HEK293 (cell line): ENCODE data around the gene ALKBH2.

ENCODE experiments used
- BCL11A ChIP-seq: fragments of 450-650 bp; formaldehyde crosslinking; IDR thresholded peaks from 2 replicates; pipeline ENCODE4 v1.5.1; 2016; ENCODE audit warnings: low read depth, missing biosample characterization, missing genetic modification characterization
- CTCF ChIP-seq: fragments of 450-650 bp; formaldehyde crosslinking; IDR thresholded peaks from 2 replicates; pipeline ENCODE4 v1.5.1; 2016; ENCODE audit warnings: missing biosample characterization, missing genetic modification characterization
- EGR2 ChIP-seq: fragments of 450-650 bp; formaldehyde crosslinking; IDR thresholded peaks from 2 replicates; pipeline ENCODE4 v1.5.1; 2016; ENCODE audit warnings: low read depth, missing biosample characterization, missing genetic modification characterization
- GLIS2 ChIP-seq: fragments of 450-650 bp; formaldehyde crosslinking; IDR thresholded peaks from 2 replicates; pipeline ENCODE4 v1.5.1; 2016; ENCODE audit warnings: missing biosample characterization, missing genetic modification characterization
- HOXA7 ChIP-seq: sonication (generic); formaldehyde crosslinking; IDR thresholded peaks from 2 replicates; pipeline ENCODE4 v1.8.1; 2022; ENCODE audit warnings: missing genetic modification reagents, borderline replicate concordance
- HOXD13 ChIP-seq: sonication (generic); formaldehyde crosslinking; IDR thresholded peaks from 2 replicates; pipeline ENCODE4 v1.8.0; 2022; ENCODE audit warnings: missing genetic modification reagents, borderline replicate concordance
- KLF1 ChIP-seq: fragments of 450-650 bp; formaldehyde crosslinking; IDR thresholded peaks from 2 replicates; pipeline ENCODE4 v1.5.1; 2016; ENCODE audit warnings: missing biosample characterization, missing genetic modification characterization
- KLF8 ChIP-seq: fragments of 450-650 bp; formaldehyde crosslinking; IDR thresholded peaks from 2 replicates; pipeline ENCODE4 v1.5.1; 2016; ENCODE audit warnings: missing biosample characterization, missing genetic modification characterization
- PBX3 ChIP-seq: sonication (generic); formaldehyde crosslinking; IDR thresholded peaks from 2 replicates; pipeline ENCODE4 v1.8.1; 2022; ENCODE audit warnings: mild to moderate bottlenecking, moderate library complexity, missing genetic modification reagents
- PRDM1 ChIP-seq: fragments of 450-650 bp; formaldehyde crosslinking; IDR thresholded peaks from 2 replicates; pipeline ENCODE4; 2016; ENCODE audit warnings: missing biosample characterization, missing genetic modification characterization
- RBAK ChIP-seq: fragments of 450-650 bp; formaldehyde crosslinking; IDR thresholded peaks from 2 replicates; pipeline ENCODE4 v1.5.1; 2016; ENCODE audit warnings: missing biosample characterization, missing genetic modification characterization
- SCRT1 ChIP-seq: fragments of 450-650 bp; formaldehyde crosslinking; IDR thresholded peaks from 2 replicates; pipeline ENCODE4 v1.5.1; 2016; ENCODE audit warnings: missing biosample characterization, missing genetic modification characterization, borderline replicate concordance
- YY1 ChIP-seq: fragments of 450-650 bp; formaldehyde crosslinking; IDR thresholded peaks from 2 replicates; pipeline ENCODE4 v1.5.1; 2018; ENCODE audit warnings: missing biosample characterization, missing genetic modification characterization
- ZBTB17 ChIP-seq: fragments of 450-650 bp; formaldehyde crosslinking; IDR thresholded peaks from 2 replicates; pipeline ENCODE4 v1.5.1; 2016; ENCODE audit warnings: missing biosample characterization, missing genetic modification characterization
- ZBTB48 ChIP-seq: fragments of 450-650 bp; formaldehyde crosslinking; IDR thresholded peaks from 2 replicates; pipeline ENCODE4 v1.5.1; 2016; ENCODE audit warnings: missing biosample characterization, missing genetic modification characterization
- ZFP3 ChIP-seq: fragments of 450-650 bp; formaldehyde crosslinking; IDR thresholded peaks from 2 replicates; pipeline ENCODE4 v1.5.1; 2016; ENCODE audit warnings: low read depth, missing biosample characterization, missing genetic modification characterization
- ZFP37 ChIP-seq: fragments of 450-650 bp; formaldehyde crosslinking; IDR thresholded peaks from 2 replicates; pipeline ENCODE4 v1.5.1; 2016; ENCODE audit warnings: missing biosample characterization, missing genetic modification characterization
- ZNF140 ChIP-seq: fragments of 450-650 bp; formaldehyde crosslinking; IDR thresholded peaks from 2 replicates; pipeline ENCODE4 v1.5.1; 2016; ENCODE audit warnings: missing biosample characterization, missing genetic modification characterization
- ZNF16 ChIP-seq: fragments of 450-650 bp; formaldehyde crosslinking; IDR thresholded peaks from 2 replicates; pipeline ENCODE4 v1.5.1; 2016; ENCODE audit warnings: low read depth, missing biosample characterization, missing genetic modification characterization
- ZNF169 ChIP-seq: fragments of 450-650 bp; formaldehyde crosslinking; IDR thresholded peaks from 2 replicates; pipeline ENCODE4 v1.5.1; 2016; ENCODE audit warnings: missing biosample characterization, missing genetic modification characterization
- ZNF184 ChIP-seq: fragments of 450-650 bp; IDR thresholded peaks from 2 replicates; pipeline ENCODE4 v1.5.1; 2018; ENCODE audit warnings: missing biosample characterization, mild to moderate bottlenecking, missing genetic modification characterization
- ZNF214 ChIP-seq: fragments of 450-650 bp; formaldehyde crosslinking; IDR thresholded peaks from 2 replicates; pipeline ENCODE4 v1.5.1; 2017; ENCODE audit warnings: missing biosample characterization, mild to moderate bottlenecking, missing genetic modification characterization, borderline replicate concordance
- ZNF221 ChIP-seq: fragments of 450-650 bp; formaldehyde crosslinking; IDR thresholded peaks from 2 replicates; pipeline ENCODE4 v1.5.1; 2017; ENCODE audit warnings: missing biosample characterization, missing genetic modification characterization, borderline replicate concordance
- ZNF23 ChIP-seq: fragments of 450-650 bp; formaldehyde crosslinking; IDR thresholded peaks from 2 replicates; pipeline ENCODE4 v1.5.1; 2016; ENCODE audit warnings: missing biosample characterization, missing genetic modification characterization, borderline replicate concordance
- ZNF324 ChIP-seq: fragments of 450-650 bp; formaldehyde crosslinking; IDR thresholded peaks from 2 replicates; pipeline ENCODE4 v1.5.1; 2016; ENCODE audit warnings: missing biosample characterization, missing genetic modification characterization
- ZNF404 ChIP-seq: fragments of 450-650 bp; formaldehyde crosslinking; IDR thresholded peaks from 2 replicates; pipeline ENCODE4 v1.5.1; 2017; ENCODE audit warnings: missing biosample characterization, missing genetic modification characterization
- ZNF416 ChIP-seq: fragments of 450-650 bp; formaldehyde crosslinking; IDR thresholded peaks from 2 replicates; pipeline ENCODE4 v1.5.1; 2016; ENCODE audit warnings: missing biosample characterization, missing genetic modification characterization
- ZNF48 ChIP-seq: fragments of 450-650 bp; formaldehyde crosslinking; IDR thresholded peaks from 2 replicates; pipeline ENCODE4 v1.5.1; 2016; ENCODE audit warnings: missing biosample characterization, missing genetic modification characterization
- ZNF510 ChIP-seq: fragments of 450-650 bp; formaldehyde crosslinking; IDR thresholded peaks from 2 replicates; pipeline ENCODE4 v1.5.1; 2018; ENCODE audit warnings: mild to moderate bottlenecking, missing genetic modification characterization, missing biosample characterization; ENCODE audit not compliant: insufficient replicate concordance
- ZNF555 ChIP-seq: fragments of 450-650 bp; formaldehyde crosslinking; conservative IDR thresholded peaks from 2 replicates; pipeline ENCODE4 v1.5.1; 2017; ENCODE audit warnings: missing biosample characterization, mild to moderate bottlenecking, missing genetic modification characterization, inconsistent platforms
- ZNF558 ChIP-seq: fragments of 450-650 bp; formaldehyde crosslinking; IDR thresholded peaks from 2 replicates; pipeline ENCODE4 v1.5.1; 2016; ENCODE audit warnings: missing biosample characterization, missing genetic modification characterization
- ZNF837 ChIP-seq: fragments of 450-650 bp; formaldehyde crosslinking; IDR thresholded peaks from 2 replicates; pipeline ENCODE4 v1.5.1; 2016; ENCODE audit warnings: missing biosample characterization, missing genetic modification characterization
- TF ChIP-seq, protein P1 (sequence below): fragments of 450-650 bp; formaldehyde crosslinking; IDR thresholded peaks from 2 replicates; pipeline ENCODE4 v1.5.1; 2016; ENCODE audit warnings: missing biosample characterization, missing genetic modification characterization, borderline replicate concordance
- TF ChIP-seq, protein P2 (sequence below): fragments of 450-650 bp; formaldehyde crosslinking; IDR thresholded peaks from 2 replicates; pipeline ENCODE4 v1.5.1; 2016; ENCODE audit warnings: missing biosample characterization, missing genetic modification characterization

ALKBH2 gene

GRCh38 chr12:109093022-109093918 lies at the start of gene ALKBH2 (continued):
- TF ChIP-seq BCL11A (tag by site-specific recombination) (no peak), ZNF558 (tag by site-specific recombination) (no peak), SCRT1 (tag by site-specific recombination) (peak; percentile 99), CTCF (tag by site-specific recombination) (peak; percentile 99), ZNF324 (tag by site-specific recombination) (no peak; the same call in 1 of the 2 replicates), ZNF214 (tag by site-specific recombination) (no peak), ZNF140 (no peak), KLF8 (tag by site-specific recombination) (peak; percentile 68; the same call in 1 of the 2 replicates), ZNF184 (tag by site-specific recombination) (no peak), ZBTB48 (no peak), KLF1 (peak; percentile 18), ZNF48 (tag by site-specific recombination) (no peak), ZNF837 (no peak), ZNF404 (no peak), ZNF169 (no peak), PBX3 (CRISPR knock-in tag) (peak; percentile 83; the same call in 1 of the 2 replicates), YY1 (tag by site-specific recombination) (no peak), ZNF221 (no peak), HOXA7 (CRISPR knock-in tag) (no peak), GLIS2 (tag by site-specific recombination) (peak; percentile 98), ZNF16 (no peak), ZFP3 (tag by site-specific recombination) (no peak), ZNF23 (tag by site-specific recombination) (no peak), EGR2 (tag by site-specific recombination) (0 out of 2 replicates have a peak, but pooled peaks have one; percentile 8), ZNF416 (tag by site-specific recombination) (no peak), ZNF510 (no peak), ZBTB17 (tag by site-specific recombination) (peak; percentile 93), HOXD13 (no peak), ZNF555 (tag by site-specific recombination) (no peak), ZFP37 (tag by site-specific recombination) (0 out of 2 replicates have a peak, but pooled peaks have one; percentile 55), PRDM1 (tag by site-specific recombination) (no peak), RBAK (tag by site-specific recombination) (no peak)
- TF ChIP-seq, protein P1, sequence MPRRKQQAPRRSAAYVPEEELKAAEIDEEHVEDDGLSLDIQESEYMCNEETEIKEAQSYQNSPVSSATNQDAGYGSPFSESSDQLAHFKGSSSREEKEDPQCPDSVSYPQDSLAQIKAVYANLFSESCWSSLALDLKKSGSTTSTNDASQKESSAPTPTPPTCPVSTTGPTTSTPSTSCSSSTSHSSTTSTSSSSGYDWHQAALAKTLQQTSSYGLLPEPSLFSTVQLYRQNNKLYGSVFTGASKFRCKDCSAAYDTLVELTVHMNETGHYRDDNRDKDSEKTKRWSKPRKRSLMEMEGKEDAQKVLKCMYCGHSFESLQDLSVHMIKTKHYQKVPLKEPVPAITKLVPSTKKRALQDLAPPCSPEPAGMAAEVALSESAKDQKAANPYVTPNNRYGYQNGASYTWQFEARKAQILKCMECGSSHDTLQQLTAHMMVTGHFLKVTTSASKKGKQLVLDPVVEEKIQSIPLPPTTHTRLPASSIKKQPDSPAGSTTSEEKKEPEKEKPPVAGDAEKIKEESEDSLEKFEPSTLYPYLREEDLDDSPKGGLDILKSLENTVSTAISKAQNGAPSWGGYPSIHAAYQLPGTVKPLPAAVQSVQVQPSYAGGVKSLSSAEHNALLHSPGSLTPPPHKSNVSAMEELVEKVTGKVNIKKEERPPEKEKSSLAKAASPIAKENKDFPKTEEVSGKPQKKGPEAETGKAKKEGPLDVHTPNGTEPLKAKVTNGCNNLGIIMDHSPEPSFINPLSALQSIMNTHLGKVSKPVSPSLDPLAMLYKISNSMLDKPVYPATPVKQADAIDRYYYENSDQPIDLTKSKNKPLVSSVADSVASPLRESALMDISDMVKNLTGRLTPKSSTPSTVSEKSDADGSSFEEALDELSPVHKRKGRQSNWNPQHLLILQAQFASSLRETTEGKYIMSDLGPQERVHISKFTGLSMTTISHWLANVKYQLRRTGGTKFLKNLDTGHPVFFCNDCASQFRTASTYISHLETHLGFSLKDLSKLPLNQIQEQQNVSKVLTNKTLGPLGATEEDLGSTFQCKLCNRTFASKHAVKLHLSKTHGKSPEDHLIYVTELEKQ (tag by site-specific recombination) = no peak; the same call in 1 of the 2 replicates
- TF ChIP-seq, protein P2, sequence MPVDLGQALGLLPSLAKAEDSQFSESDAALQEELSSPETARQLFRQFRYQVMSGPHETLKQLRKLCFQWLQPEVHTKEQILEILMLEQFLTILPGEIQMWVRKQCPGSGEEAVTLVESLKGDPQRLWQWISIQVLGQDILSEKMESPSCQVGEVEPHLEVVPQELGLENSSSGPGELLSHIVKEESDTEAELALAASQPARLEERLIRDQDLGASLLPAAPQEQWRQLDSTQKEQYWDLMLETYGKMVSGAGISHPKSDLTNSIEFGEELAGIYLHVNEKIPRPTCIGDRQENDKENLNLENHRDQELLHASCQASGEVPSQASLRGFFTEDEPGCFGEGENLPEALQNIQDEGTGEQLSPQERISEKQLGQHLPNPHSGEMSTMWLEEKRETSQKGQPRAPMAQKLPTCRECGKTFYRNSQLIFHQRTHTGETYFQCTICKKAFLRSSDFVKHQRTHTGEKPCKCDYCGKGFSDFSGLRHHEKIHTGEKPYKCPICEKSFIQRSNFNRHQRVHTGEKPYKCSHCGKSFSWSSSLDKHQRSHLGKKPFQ (tag by site-specific recombination) = peak; percentile 53
